ENCODE results near the gene DNMBP.

- TF ChIP-seq POLR2AphosphoS5 (IDR thresholded peaks at IDR 0.05) (no peak), CTCF (IDR thresholded peaks at IDR 0.05) (no peak), POLR2A (IDR thresholded peaks at IDR 0.05) (no peak)
Observed at GRCh38 chr10:99958302-99958701, 51.4 kb downstream of the DNMBP start.

All from stomach (tissue), 4 donors.